Right atrium auricular region (tissue), 2 donors: ENCODE data around the gene RUNX3. TPM values are rescaled to one million over a fixed set of nuclear protein-coding genes. Genes with fewer than 3 reads are reported as not detected.

Experiments
- DNase-seq: peaks from one replicate; pipeline ENCODE4 v3.0.0-alpha.2; 2019; ENCODE audit warnings: low spot score
- H3K27ac ChIP-seq, 2 donors: fragments of 200-600 bp; sonication (generic); 1 replicate in 1 of 2; 2 replicates in 1 of 2; pipeline ENCODE4 v1.5.1; 2016 to 2019
- H3K27me3 ChIP-seq, 2 donors: fragments of 200-600 bp; sonication (generic); one replicate each; pipeline versions ENCODE4 v1.5.1 to v1.6.0; 2017 to 2019
- H3K36me3 ChIP-seq: fragments of 200-600 bp; sonication (generic); one replicate; pipeline ENCODE4 v1.5.1; 2016
- H3K4me1 ChIP-seq, 2 donors: fragments of 200-600 bp; sonication (generic); one replicate each; pipeline versions ENCODE4 v1.5.1 to v1.6.0; 2017 to 2019
- H3K4me3 ChIP-seq, 2 donors: fragments of 200-600 bp; sonication (generic); 1 replicate in 1 of 2; 2 replicates in 1 of 2; pipeline ENCODE4 v1.5.1; 2017 to 2019; ENCODE audit warnings: mild to moderate bottlenecking in 1 of 2, moderate library complexity in 1 of 2
- H3K9me3 ChIP-seq, 2 donors: fragments of 200-600 bp; sonication (generic); one replicate each; pipeline ENCODE4 v1.5.1; 2019
- CTCF ChIP-seq, 2 donors: fragments of 200-600 bp; sonication (generic); IDR thresholded peaks; one replicate each; pipeline ENCODE4 v1.5.1; 2019; ENCODE audit warnings: antibody characterized with exemption in 2 of 2
- total RNA-seq, 2 donors: library from RNA; depleted of rRNA; stranded (reverse); fragments of >200 nt; gene quantifications; one replicate each; pipeline ENCODE4 v1.1.0, GENCODE V29; 2016

Gene RUNX3
- total RNA-seq, 2 donors from 2014 or later = 0.48 to 2.3 TPM

GRCh38 chr1:24890887-24891286, 39.2 kb downstream of the RUNX3 start:
- H3K36me3 ChIP-seq = no peaks in the 10 kb centered on the region
- H3K4me3 ChIP-seq = no peak overlapping the region
- no peak overlapping the region for H3K27ac ChIP-seq
- no peak for DNase-seq
- H3K27me3 ChIP-seq = no peaks in the 10 kb centered on the region
- H3K9me3 ChIP-seq = peaks cover 0 to 6% of the 10 kb centered on the region in 2 donors
- TF ChIP-seq CTCF (IDR thresholded peaks at IDR 0.05) = no peak
- no peaks in the 10 kb centered on the region for H3K4me1 ChIP-seq

- peaks cover 0 to 6% of the 10 kb centered on the region in 2 donors for H3K9me3 ChIP-seq
- DNase-seq = no peak
- H3K4me3 ChIP-seq = no peak overlapping the region
- no peaks in the 10 kb centered on the region for H3K36me3 ChIP-seq
- no peak overlapping the region for H3K27ac ChIP-seq
- H3K27me3 ChIP-seq = no peaks in the 10 kb centered on the region
- no peaks in the 10 kb centered on the region for H3K4me1 ChIP-seq
- TF ChIP-seq CTCF (IDR thresholded peaks at IDR 0.05) = no peak
These were observed 41.0 kb downstream of the RUNX3 start for GRCh38 chr1:24888971-24889676.

- H3K4me1 ChIP-seq = no peaks in the 10 kb centered on the region
- no peak overlapping the region for H3K4me3 ChIP-seq
- H3K36me3 ChIP-seq = no peaks in the 10 kb centered on the region
- H3K27ac ChIP-seq = no peak overlapping the region
- peaks cover 0 to 6% of the 10 kb centered on the region in 2 donors for H3K9me3 ChIP-seq
- no peak for DNase-seq
- no peaks in the 10 kb centered on the region for H3K27me3 ChIP-seq
- no peak for TF ChIP-seq CTCF (IDR thresholded peaks at IDR 0.05)
These were observed 41.8 kb downstream of the RUNX3 start for GRCh38 chr1:24888061-24888970.

- Histone ChIP-seq H3K4me1 (no peaks in the 10 kb centered on the region), H3K4me3 (no peak overlapping the region), H3K27me3 (no peaks in the 10 kb centered on the region), H3K36me3 (no peaks in the 10 kb centered on the region), H3K9me3 (peaks cover 0 to 11% of the 10 kb centered on the region in 2 donors), H3K27ac (no peak overlapping the region)
- no peak for DNase-seq
- TF ChIP-seq CTCF (IDR thresholded peaks at IDR 0.05) = no peak
These were observed 43.8 kb downstream of the RUNX3 start for GRCh38 chr1:24886241-24886640.

- no peaks in the 10 kb centered on the region for H3K36me3 ChIP-seq
These were observed 45.3 kb downstream of the RUNX3 start for GRCh38 chr1:24884751-24885150.

More at GRCh38 chr1:24884751-24885150, 45.3 kb downstream of the RUNX3 start:
- no peak for TF ChIP-seq CTCF (IDR thresholded peaks at IDR 0.05)
- Histone ChIP-seq H3K4me3 (no peak overlapping the region), H3K27me3 (no peaks in the 10 kb centered on the region), H3K27ac (no peak overlapping the region), H3K9me3 (peaks cover 0 to 17% of the 10 kb centered on the region in 2 donors), H3K4me1 (no peaks in the 10 kb centered on the region)
- DNase-seq = no peak
